Gastrocnemius medialis (tissue), 4 donors: Measurements from ENCODE around the gene PLA2G4A. TPM values are rescaled to one million over a fixed set of nuclear protein-coding genes. Genes with fewer than 3 reads are reported as not detected.

Source experiments
- ATAC-seq, 2 donors: fragments of 150-250 bp; one replicate each; pipeline ENCODE4 v1.9.1; 2016
- DNase-seq, 2 donors: peaks; one replicate each; pipeline ENCODE4 v3.0.0-alpha.2; 2019
- H3K27ac ChIP-seq, 4 donors: fragments of 200-600 bp; sonication (generic); 1 replicate in 1 of 4; 2 replicates in 3 of 4; pipeline ENCODE4 v1.5.1; 2016 to 2018; ENCODE audit warnings: mild to moderate bottlenecking in 2 of 4, moderate library complexity in 1 of 4
- H3K27me3 ChIP-seq, 3 donors: fragments of 200-600 bp; sonication (generic) in 2 of 3; 1 replicate in 1 of 3; 2 replicates in 2 of 3; pipeline versions ENCODE4 v1.5.1 to v1.6.0; 2016 to 2019; ENCODE audit warnings: mild to moderate bottlenecking in 1 of 3, moderate library complexity in 1 of 3
- H3K36me3 ChIP-seq, 2 donors: fragments of 200-600 bp; sonication (generic) in 1 of 2; one replicate each; pipeline ENCODE4 v1.5.1; 2017 to 2018
- H3K4me1 ChIP-seq, 2 donors: fragments of 200-600 bp; sonication (generic) in 1 of 2; one replicate each; pipeline ENCODE4 v1.5.1; 2016 to 2017; ENCODE audit warnings: mild to moderate bottlenecking in 2 of 2
- H3K4me3 ChIP-seq, 4 donors: fragments of 200-600 bp; sonication (generic) in 3 of 4; 1 replicate in 1 of 4; 2 replicates in 3 of 4; pipeline ENCODE4 v1.5.1; 2016 to 2019; ENCODE audit warnings: mild to moderate bottlenecking in 2 of 4
- H3K9me3 ChIP-seq, 3 donors: fragments of 200-600 bp; sonication (generic) in 2 of 3; 1 replicate in 1 of 3; 2 replicates in 2 of 3; pipeline ENCODE4 v1.5.1; 2016 to 2019
- CTCF ChIP-seq, 5 experiments: fragments of 450-650 bp in 3 of 5; fragments of 200-600 bp in 2 of 5; sonication (generic) in 2 of 5; IDR thresholded peaks in 4 of 5; conservative IDR thresholded peaks in 1 of 5; 1 replicate in 4 of 5; 2 replicates in 1 of 5; pipeline ENCODE4 v1.5.1; 2016 to 2019; ENCODE audit warnings: antibody characterized with exemption in 5 of 5, mild to moderate bottlenecking in 3 of 5, moderate library complexity in 3 of 5
- POLR2A ChIP-seq, 2 donors: fragments of 450-650 bp; IDR thresholded peaks; one replicate each; pipeline ENCODE4 v1.6.1; 2017; ENCODE audit warnings: antibody characterized with exemption in 2 of 2, mild to moderate bottlenecking in 2 of 2, moderate library complexity in 2 of 2
- in situ Hi-C, 4 donors: fragments of 200-750 bp; cut with MboI; loops; one replicate each; pipeline versions ENCODE4 v1.15.0 to v1.8.0; 2017; ENCODE audit warnings: low sequenced_read_pairs in 4 of 4
- intact Hi-C: fragments of 100-400 bp; cut with DNase I; formaldehyde crosslinking; loops from one replicate; pipeline ENCODE4 v1.15.1; 2023; ENCODE audit warnings: low total_unique reads
- total RNA-seq, 4 donors: library from RNA; depleted of rRNA; stranded (reverse); fragments of >200 nt; gene quantifications; one replicate each; pipeline versions ENCODE4 v1.1.0 to v1.2.3, GENCODE V29; 2016

The PLA2G4A gene
- total RNA-seq, 4 donors from 2014 or later: 0.44 to 0.95 (median 0.75) TPM

GRCh38 chr1:186937016-186937670, 108.4 kb downstream of the PLA2G4A start:
- no peak for ATAC-seq
- intact Hi-C loops (no loop called here), in situ Hi-C loops (no loop called here)

GRCh38 chr1:186943891-186944686, 115.3 kb downstream of the PLA2G4A start:
- Histone ChIP-seq H3K9me3 (no peaks in the 10 kb centered on the region), H3K27me3 (no peaks in the 10 kb centered on the region), H3K36me3 (no peaks in the 10 kb centered on the region), H3K27ac (no peak overlapping the region), H3K4me3 (no peak overlapping the region), H3K4me1 (no peaks in the 10 kb centered on the region)
- intact Hi-C loops (no loop called here), in situ Hi-C loops (no loop called here)
- TF ChIP-seq POLR2A (IDR thresholded peaks at IDR 0.05) (no peak), CTCF (IDR thresholded peaks at IDR 0.05 in 4 of 5, conservative IDR thresholded peaks at IDR 0.05 in 1 of 5) (no peak)
- no peak for DNase-seq
- ATAC-seq: no peak

More at GRCh38 chr1:186937016-186937670, 108.4 kb downstream of the PLA2G4A start:
- H3K4me1 ChIP-seq: no peaks in the 10 kb centered on the region
- H3K36me3 ChIP-seq: no peaks in the 10 kb centered on the region
- H3K27me3 ChIP-seq: no peaks in the 10 kb centered on the region
- H3K9me3 ChIP-seq: no peaks in the 10 kb centered on the region
- TF ChIP-seq CTCF (IDR thresholded peaks at IDR 0.05 in 4 of 5, conservative IDR thresholded peaks at IDR 0.05 in 1 of 5) (no peak), POLR2A (IDR thresholded peaks at IDR 0.05) (no peak)
- DNase-seq: no peak
- no peak overlapping the region for H3K27ac ChIP-seq
- H3K4me3 ChIP-seq: no peak overlapping the region

GRCh38 chr1:186945146-186945545, 116.4 kb downstream of the PLA2G4A start:
- TF ChIP-seq POLR2A (IDR thresholded peaks at IDR 0.05) (no peak), CTCF (IDR thresholded peaks at IDR 0.05 in 4 of 5, conservative IDR thresholded peaks at IDR 0.05 in 1 of 5) (no peak)
- Histone ChIP-seq H3K27me3 (no peaks in the 10 kb centered on the region), H3K4me1 (no peaks in the 10 kb centered on the region), H3K9me3 (no peaks in the 10 kb centered on the region), H3K27ac (no peak overlapping the region), H3K4me3 (no peak overlapping the region), H3K36me3 (no peaks in the 10 kb centered on the region)
- ATAC-seq (no peak), DNase-seq (no peak)
- intact Hi-C loops: no loop called here
- in situ Hi-C loops: no loop called here

- DNase-seq (no peak), ATAC-seq (no peak)
- intact Hi-C loops (no loop called here), in situ Hi-C loops (no loop called here)
- Histone ChIP-seq H3K36me3 (no peaks in the 10 kb centered on the region), H3K9me3 (no peaks in the 10 kb centered on the region), H3K27ac (no peak overlapping the region), H3K4me1 (no peaks in the 10 kb centered on the region), H3K27me3 (no peaks in the 10 kb centered on the region), H3K4me3 (no peak overlapping the region)
- TF ChIP-seq CTCF (IDR thresholded peaks at IDR 0.05 in 4 of 5, conservative IDR thresholded peaks at IDR 0.05 in 1 of 5) (no peak), POLR2A (IDR thresholded peaks at IDR 0.05) (no peak)
These were observed 119.8 kb downstream of the PLA2G4A start for GRCh38 chr1:186948535-186948934.
